GM15510 (cell line): ENCODE data around the gene PANX3.

Experiments used
- POLR2A ChIP-seq: IDR thresholded peaks from 3 replicates; pipeline ENCODE4 v1.6.1; 2011; ENCODE audit warnings: borderline replicate concordance; ENCODE audit not compliant: insufficient read length; ENCODE audit errors: extremely low read depth

PANX3 gene

GRCh38 chr11:124611064-124611463 lies at the start of gene PANX3:
Gene PANX3, plus strand, starts transcription at chr11:124611428. Its CDS starts 129 bp downstream, at chr11:124611557.
- TF ChIP-seq POLR2A, result no peak

GRCh38 chr11:124569697-124570096 lies 41.5 kb upstream of the PANX3 start, which contains the start of gene OR8A1:
Gene OR8A1, plus strand, starts transcription at chr11:124569997. Its CDS starts 123 bp downstream, at chr11:124570120.
- TF ChIP-seq POLR2A, result no peak

GRCh38 chr11:124570160-124570559 lies 41.1 kb upstream of the PANX3 start:
- TF ChIP-seq POLR2A, result no peak

- no peak for TF ChIP-seq POLR2A
These were observed 33.4 kb upstream of the PANX3 start for GRCh38 chr11:124577716-124578427.

GRCh38 chr11:124578761-124579160 lies 32.5 kb upstream of the PANX3 start:
- TF ChIP-seq POLR2A, result no peak

GRCh38 chr11:124581817-124582216 lies 29.4 kb upstream of the PANX3 start:
- no peak for TF ChIP-seq POLR2A

- TF ChIP-seq POLR2A, result no peak
These were observed 28.7 kb upstream of the PANX3 start for GRCh38 chr11:124582565-124582964.

GRCh38 chr11:124583781-124584180 lies 27.4 kb upstream of the PANX3 start:
- no peak for TF ChIP-seq POLR2A

GRCh38 chr11:124584681-124585372 lies 26.4 kb upstream of the PANX3 start:
- no peak for TF ChIP-seq POLR2A

- no peak for TF ChIP-seq POLR2A
These were observed 24.9 kb upstream of the PANX3 start for GRCh38 chr11:124586238-124586860.

GRCh38 chr11:124591430-124591829 lies 19.8 kb upstream of the PANX3 start:
- no peak for TF ChIP-seq POLR2A

- TF ChIP-seq POLR2A, result no peak
These were observed 18.6 kb upstream of the PANX3 start for GRCh38 chr11:124592627-124593026.

GRCh38 chr11:124595302-124595701 lies 15.9 kb upstream of the PANX3 start:
- no peak for TF ChIP-seq POLR2A

GRCh38 chr11:124597626-124598025 lies 13.6 kb upstream of the PANX3 start:
- no peak for TF ChIP-seq POLR2A

GRCh38 chr11:124600621-124601320 lies 10.5 kb upstream of the PANX3 start:
- TF ChIP-seq POLR2A, result no peak
